GM20431 (cell line): ENCODE measurements around the gene UTP11.

ENCODE experiments used
- in situ Hi-C: fragments of 300-500 bp; cut with MseI, MboI; formaldehyde crosslinking; loops from one replicate; pipeline ENCODE4 v1.15.0; 2020; ENCODE audit warnings: low sequenced_read_pairs; ENCODE audit not compliant: unreplicated experiment

The UTP11 gene

DNA sequence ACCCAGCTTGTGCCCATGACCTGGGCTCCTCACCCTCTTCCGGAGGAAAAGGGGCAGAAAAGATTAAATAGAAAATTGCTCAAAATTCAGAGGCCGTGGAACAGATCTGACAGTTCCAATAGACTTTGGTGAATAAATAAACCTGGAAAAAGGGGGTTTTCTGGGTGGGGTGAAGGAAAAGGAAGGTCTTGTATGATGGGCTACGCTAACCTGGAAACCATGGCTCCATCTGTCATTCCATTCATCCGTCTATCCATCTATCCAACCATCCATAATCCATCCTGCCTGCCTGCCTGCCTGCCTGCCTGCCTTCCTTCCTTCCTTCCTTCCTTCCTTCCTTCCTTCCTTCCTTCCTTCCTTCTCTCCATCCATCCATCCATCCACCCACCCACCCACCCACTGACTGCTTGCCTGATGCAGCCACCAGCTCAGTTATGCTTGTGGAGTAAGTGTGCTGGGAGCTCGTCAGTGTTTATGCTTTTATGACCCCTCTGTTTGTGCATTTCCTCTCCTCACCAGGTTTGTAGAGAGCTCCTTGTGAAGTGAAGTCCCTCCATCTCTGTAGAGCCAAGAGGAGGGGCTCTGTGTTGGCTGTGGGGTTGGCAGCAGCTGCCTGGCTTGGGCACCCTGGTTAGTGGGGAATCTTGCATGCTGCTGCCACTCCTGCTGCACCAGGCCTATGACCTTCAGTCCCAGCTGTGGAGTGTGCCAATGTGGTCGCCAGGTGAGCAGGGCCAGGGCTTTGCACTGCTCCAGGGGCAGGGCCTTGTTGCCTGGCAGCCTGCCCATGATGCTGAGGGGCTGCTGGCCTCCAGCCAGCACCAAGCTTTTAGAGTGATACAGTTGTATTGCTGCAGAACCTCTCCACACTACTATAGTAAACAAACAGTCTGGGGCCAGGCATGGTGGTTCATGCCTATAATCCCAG, 50.1 kb downstream of the UTP11 start:
- in situ Hi-C loops = no loop called here

DNA sequence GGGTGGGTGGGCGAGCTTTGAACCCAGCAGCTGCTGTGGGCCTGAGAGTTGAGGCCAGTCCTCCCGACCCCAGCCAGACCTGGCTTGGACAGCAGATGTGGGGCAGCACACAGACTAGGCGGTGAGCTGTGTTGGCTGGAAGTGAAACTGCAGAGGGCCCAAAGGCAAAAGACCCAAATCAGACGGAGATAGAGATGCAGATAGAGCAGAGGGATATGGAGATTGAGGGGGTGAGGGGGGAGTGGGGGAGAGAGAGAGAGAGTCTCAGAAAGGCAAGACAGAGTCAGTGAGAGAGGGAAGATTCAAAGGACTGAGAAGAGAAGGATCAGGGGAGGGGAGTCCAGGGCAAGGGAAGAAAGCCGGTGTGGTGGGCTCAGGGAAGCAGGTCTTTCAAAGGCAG, 51.1 kb downstream of the UTP11 start:
- in situ Hi-C loops = no loop called here

DNA sequence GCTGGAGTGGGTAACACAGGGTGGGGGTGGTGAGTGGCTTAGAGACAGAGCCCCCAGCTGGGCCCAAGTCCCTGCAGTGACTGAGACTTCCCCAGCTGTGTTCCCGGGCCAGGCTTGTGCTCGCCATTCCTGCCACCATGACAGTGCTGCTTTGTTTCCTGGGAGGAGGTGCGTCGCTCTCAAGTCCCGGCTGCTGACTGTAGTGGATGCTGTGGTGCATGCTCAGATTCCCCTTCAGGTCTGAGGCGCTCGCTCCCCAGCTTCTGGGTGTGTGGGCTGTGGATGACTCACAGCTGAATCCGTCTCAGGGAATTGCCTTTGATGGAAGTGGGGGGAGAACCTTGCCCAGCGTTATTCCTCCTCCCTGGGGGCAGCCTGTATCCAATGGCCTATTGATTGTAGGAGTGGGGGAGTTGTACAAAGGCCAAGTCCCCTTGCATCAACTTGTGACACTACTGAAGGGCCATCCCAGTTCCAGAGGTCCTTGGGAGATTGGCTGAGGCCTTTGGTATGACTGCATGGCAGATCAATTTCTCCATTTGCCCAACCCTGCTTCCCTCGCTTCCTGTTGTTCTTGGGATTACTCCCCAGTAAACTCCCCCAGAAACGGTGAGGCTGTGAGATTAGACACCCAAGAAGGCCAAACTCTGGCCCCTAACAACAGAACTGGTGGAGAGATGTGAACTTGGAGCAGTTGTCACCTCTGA, 51.8 kb downstream of the UTP11 start:
- in situ Hi-C loops = no loop called here

DNA sequence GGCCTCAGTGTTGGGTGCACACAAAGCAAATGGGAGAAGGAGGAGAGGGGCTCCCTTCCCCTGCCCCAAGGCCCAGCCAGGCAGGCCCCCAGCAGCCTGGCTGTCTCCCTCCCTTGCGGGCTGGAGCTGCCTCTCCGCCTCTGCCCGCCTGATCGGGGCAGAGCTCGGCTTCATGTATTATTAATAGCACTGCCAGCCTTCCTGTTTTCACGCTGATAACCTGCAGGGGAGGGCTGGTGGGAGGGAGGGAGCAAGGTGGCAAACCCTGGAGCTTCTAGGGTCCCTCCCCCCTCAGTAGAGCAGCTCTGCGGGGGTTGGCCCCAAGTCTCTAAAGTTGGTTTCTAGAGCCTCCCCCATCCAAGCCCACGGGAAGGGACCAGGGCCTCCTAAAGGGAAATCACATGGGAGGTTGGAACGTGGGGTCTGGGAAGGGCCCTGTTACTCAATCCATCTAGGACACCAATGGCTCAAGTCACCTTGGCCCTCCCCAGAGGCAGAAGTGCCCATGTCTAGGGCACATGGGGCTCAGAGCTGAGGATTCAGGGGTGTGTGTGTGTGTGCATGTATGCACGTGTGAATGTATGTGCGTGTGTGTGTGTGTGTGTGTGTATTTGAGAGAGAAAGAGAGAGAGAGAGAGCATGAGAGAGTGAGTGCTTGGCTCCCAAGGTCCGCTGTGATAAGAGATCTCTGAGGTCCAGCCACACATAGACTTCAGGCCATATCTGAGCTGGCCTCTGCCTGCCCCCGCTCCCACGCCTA, 55.9 kb downstream of the UTP11 start:
- in situ Hi-C loops = no loop called here

DNA sequence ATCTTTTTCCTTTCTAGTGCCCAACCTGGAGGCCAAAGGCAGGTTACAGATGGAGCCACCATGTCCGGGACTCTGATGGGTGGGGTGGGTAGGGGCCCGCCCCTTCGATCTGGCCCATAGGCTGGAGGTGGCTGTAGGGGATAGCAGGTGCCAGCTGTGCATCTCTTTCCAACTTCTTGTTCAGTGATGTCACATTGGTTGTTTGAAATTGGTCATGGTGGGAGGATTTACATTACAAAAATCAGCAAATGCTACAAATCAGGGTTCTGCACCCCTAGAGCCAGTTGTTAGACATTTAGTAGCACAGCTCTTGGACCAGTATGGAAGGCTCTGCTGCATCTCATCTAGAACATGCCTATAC, 56.4 kb downstream of the UTP11 start:
- in situ Hi-C loops = no loop called here

DNA sequence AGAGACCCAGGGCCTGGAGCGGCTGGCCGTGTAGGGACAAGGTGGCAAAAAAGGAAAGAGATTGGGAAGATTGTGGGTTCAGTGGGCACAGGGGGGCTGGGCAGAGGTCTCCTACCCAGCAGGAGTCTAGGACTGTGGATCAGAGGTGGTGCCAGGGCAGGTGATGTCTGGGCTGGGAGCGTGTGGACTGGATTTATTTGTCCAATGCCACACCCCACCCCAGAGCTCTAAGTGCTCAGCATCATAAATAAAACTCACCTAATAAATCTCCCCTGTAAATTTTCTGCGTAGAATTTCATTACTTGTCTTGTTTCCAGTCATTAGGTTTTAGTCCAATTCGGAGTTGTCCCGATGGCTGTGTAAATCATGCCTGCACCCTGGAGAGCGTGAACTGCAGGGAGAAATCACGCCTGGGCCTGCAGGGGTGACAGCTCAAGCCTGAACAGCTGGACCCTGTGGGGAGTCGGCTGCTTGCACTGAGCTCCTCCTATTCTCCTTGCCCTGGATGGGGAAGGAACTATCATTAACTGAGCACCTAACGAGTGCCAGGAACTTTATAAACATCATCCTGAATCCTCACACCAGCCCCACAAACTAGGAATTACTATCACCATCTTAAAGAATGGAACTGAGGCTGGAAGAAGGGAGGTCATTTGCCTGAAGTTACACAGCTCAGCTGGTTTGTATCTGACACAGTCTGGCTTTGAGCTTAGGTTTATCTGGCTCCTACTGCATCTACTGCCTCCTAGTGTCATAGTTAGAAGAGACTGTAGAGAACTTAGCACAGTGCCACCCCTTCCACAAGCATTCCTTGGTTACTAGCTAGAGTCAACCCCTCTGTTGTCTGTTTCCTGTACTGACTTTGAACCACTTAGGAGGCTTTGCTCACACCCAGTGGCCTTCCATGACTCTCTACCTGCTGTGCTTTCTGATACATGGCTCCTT, 59.0 kb downstream of the UTP11 start:
- in situ Hi-C loops = no loop called here

DNA sequence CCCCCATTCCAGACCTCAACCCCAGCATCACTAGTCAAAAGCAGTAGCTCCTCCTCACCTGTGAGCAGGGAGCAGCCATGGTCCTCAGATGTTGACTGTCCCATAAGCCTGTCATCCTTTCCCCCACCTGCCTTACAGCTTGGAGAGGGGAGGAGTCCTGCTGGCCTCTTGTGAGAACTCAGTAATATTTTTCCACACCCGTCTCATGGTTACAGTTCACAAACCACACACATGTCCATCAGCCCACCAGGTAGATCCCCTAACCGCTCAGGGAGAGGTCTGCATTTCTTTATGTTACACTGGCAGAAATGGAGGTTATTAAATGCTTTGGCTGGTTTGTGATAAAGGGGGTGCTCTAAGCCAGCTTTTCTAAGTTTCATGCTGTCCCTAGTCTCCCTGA, 60.3 kb downstream of the UTP11 start:
- in situ Hi-C loops = no loop called here

DNA sequence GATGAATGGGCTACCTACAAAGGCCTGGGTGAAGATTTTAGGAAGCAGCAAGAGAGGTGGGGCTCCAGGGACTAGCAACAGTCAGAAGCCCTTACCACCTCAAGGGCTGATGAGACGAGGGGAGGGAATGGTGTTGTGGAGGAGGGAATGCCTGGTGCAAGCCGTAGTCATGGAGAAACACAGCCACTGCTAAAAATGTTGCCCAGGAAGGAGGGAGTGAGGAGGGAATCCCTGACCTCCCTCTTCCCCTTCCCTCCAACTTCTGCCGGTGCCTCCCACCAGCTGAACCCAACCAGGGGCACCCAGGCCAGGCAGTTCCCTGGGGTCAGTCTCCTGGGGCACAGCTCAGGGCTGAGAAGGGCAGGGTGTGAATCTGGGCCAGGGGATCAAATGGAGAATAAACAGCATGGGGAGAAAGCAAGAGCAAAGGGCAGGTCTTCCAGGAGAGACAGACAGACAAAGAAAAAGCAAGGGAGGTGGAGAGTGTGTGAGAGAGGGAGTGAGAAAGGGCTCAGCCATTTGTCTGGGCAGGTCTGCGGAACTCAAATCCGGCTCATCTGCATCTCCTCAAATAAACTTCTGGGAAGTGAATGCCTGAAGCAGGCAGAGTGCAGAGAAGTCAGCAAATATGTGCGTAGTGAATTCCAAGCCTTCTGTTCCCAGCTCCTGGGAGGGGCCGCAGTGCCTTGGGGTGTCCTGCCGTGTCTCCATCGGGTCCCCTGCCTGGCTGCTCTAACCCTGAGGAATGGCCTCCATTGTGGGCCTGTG, 61.2 kb downstream of the UTP11 start:
- in situ Hi-C loops = no loop called here

DNA sequence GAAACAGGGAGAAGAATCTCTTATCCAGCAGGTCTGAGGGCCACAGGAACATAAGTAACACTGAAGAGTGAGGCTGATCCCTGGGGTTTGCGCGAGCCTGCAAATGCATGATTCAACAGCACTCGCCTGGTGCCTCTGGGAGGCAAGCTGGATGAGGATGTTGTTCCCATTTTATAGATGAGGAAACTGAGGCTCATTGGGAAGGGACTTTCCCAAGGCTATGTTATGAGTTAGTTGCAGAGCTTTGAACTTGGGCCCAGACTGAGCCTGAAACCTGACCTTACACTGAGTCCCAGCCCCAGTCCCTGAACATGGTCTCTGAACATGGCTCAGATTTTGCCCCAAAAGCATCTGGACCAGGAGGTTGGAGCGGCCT, 61.8 kb downstream of the UTP11 start:
- in situ Hi-C loops = no loop called here
